NOMO-1 treated with dmso at 0.1 percent for 144 hours (cell line): ENCODE results near the gene TEAD3.
A peak's percentile ranks its signal among the peaks of the same experiment; 100 is the strongest.
"Not testable (repeated sequence)": the region's sequence is repeated elsewhere in the genome, so short reads cannot be mapped to it uniquely, and the experiment has no call there.

ENCODE experiments used
- DNase-seq: peaks from one replicate; lab custom pipeline; 2025; ENCODE audit not compliant: unreplicated experiment; lab: John Stamatoyannopoulos, UW

Gene TEAD3

DNA sequence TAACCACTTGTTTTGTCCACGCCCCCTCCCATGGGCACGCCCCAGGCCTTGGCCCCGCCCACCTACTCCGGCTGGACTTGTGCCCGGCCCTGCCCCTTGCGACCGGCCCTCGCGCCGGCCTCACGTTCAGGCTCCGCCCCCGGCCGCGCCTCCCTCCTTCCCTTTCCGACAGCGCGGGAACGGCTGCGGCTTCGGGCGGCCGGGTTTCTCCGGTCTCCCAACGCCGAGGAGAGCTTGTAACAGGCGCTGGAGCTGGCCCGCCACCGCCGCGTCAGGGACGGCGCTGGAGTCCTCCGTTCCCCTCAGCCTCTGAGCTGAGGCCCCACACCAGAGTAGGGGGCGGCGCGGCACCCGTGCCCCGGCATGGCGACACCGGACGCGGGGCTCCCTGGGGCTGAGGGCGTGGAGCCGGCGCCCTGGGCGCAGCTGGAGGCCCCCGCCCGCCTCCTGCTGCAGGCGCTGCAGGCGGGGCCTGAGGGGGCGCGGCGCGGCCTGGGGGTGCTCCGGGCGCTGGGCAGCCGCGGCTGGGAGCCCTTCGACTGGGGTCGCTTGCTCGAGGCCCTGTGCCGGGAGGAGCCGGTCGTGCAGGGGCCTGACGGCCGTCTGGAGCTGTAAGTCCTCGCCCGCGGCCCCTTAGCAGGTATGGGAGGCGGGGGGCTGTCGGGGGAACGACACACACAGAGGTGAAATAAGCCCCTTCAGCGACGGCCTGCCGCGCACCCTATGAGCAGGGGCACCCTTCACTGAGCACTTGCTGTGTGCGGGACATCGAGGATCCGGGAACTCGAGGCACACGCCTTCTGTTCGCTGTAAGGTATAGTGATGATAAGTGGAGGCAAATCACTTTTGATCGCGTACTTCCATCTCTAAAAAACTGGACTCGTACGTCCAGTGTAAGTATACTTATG is 44.4 kb downstream of the TEAD3 start, which contains the start of gene FANCE:
FANCE (plus strand) TSS at position 156 of the 908 bp plus-strand sequence; CDS start at position 364, 208 bp downstream.
- DNase-seq, result peak; percentile 84

DNA sequence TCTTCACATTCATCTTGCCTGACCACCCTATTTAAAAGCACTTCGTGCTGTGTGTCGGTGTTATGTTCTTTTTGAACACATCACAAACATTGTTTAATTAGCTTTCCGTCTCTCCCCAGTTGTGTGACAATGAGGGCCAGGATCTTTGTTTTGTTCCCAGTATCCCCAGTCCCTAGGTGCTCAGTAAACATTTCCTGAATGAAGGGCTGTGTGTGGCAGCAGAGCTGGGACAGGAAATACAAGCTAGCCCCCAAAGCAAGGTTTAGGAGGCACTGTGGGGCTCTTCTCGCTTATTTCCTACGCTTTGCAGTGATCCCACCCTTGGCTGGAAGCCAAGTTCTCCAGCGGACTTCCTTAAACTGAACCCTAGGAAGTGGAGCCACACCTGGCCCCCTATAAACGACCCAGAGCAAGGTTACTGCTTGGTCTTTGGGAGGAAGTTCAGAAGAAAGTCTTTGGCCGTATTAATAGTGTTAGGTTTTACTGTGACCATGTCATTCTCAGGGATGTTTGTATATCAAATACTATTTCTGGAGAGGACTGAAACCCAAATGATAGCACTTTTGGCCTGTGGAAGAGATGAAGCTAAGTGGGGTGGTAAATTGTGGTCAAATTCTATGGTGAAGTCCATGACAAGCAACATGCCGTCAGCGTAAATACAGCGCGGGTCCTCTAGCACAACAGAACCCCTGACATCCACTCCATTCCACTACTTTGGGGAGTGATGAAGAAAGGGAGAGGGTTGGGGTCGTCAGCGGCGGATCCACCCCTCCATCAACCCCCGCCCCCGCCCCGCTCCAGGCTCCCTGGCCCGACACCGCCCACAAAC is 45.3 kb downstream of the TEAD3 start:
- DNase-seq, result no peak

DNA sequence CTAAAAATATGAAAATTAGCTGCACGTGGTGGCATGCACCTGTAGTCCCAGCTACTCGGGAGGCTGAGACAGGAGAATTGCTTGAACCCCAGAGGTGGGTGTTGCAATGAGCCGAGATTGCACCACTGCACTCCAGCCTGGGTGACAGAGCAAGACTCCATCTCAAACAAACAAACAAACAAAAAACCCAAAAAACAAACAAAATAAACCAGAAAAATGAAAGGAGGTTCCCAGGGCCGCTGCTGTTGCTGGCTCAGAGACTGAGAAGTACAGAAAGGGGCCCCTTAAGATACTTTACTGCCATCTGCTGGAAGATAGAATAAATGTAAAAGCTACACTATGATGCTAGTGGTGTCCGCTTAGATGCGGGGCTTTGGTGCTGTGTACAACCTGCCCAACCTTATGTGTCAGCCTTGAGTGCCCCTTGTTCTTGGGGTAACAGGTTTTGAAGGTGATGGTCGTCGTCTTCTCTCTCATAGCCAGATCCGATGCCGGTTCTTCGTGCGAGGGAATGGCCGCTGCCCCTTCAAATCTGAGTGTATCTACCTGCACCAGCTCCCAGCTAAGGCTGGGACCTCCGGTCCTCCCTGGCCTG is 47.5 kb downstream of the TEAD3 start:
- DNase-seq, result peak; percentile 49

DNA sequence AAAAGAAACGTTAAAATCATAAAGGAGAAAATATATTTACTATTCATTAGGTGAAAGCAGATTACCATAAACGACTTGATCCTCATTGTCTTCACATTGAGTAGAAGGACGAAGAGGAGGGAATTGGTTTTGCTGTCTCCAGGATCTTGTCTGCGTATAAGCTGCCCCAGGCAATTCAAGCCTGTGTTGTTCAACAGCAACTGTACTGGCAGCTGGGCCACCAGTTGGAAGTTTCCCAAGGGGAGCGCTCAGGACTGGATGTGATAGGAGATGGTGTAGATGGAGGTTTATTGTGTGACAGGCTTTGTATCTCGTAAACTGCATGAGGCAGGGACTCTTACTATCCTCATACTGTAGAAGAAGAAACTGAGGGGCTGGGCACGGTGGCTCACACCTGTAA is 48.7 kb downstream of the TEAD3 start:
- no peak for DNase-seq

DNA sequence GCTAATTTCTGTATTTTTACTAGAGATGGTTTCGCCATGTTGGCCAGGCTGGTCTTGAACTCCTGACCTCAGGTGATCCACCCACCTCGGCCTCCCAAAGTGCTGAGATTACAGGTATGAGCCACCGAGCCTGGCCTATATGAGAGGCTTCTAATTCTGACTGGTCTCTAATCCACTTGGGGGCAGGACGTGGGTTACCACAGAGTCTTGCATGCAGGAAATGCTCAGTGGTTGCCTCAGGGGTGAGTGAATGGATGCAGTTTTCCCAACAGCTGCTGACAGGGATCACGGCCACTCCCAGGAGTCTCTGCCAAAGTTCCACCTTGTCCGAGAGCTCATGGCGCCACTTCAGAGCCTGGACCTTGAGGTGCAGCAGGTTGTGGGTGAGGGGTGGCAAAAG is 51.2 kb downstream of the TEAD3 start:
- no peak for DNase-seq

DNA sequence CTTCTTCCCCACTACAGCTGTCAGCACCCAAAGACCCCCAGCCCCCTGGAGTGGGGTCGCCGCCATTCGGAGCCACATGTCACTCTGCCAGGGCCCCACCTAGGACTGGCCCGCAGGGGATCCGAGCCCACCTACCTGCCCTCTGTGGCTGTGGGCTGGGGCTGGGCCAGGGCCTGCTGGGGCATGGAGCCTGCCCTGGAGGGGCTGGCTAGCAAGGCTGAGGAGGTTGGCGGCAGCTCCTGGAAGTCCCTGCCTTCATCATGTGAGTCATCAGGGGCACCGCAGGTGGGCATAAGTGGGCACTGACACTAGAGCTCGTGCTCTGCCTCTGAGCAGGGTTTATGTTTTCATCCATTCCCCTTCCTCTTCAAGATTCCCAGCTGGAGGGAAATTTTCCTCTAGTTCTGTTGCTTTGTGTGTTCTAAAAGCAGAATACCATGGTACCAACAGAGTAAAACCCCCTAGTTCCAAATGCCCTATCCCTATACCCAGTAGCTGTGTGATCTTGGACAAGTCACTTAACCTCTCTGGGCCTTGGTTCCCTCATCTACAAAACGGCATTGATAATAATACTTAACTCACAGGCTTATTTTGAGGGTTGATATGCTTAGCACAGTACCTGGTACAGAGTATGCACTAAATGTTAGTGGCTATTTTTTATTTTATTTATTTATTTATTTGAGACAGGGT is 53.4 kb downstream of the TEAD3 start:
- DNase-seq, result no peak

DNA sequence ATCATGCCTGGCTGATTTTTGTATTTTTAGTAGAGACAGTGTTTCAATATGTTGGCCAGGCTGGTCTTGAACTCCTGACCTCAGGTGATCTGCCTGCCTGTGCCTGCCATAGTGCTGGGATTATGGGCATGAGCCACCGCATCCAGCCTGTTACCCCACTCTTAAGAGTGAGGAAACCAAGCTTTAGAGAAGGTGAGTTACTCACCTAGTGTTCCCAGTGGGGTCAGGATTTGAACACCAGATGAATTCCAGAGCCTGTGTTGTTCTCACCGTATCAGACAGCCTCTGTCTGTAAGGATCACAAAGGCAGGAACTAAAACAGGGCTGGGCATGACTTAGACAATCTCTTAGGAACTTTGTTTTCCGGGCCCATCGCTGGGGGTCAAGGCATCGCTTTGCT is 54.2 kb downstream of the TEAD3 start:
- no peak for DNase-seq

DNA sequence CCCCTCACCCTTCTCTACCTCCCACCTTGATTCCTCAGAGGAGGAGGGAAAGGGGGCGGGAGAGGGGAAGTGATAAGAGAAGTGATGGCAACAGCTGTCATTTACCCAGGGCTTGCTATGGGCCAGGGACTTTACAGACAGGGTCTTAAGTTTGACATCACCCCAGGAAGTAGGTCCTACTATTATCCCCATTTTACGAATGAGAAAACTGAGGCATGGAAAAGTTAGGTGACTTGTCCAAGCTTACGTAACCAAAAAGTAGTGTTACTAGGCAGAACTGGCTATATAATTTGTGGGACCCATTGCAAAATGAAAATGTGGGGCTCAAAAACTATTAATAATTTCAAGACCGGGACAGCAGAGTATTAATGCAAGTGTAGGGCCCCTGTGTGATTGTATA is 55.2 kb downstream of the TEAD3 start:
- DNase-seq, result no peak

DNA sequence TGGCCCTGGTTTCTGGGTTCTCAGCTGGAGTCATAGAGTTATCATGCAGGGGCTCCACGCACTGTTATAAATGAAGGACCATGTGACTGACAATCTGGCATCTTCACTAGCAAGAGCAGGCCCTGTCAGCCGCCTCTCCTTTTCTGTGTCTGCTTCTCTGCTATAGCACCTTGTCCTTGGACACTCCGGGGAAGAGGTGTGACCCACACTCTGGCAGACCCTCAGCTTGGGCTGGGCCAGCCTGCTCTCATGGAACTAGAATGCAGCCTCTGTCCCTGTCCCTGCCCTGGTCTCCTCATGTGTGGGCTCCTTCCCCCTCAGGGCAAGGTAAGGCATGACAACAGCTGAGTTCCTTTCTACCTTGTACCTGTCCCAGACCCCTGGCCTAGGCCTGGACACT is 55.7 kb downstream of the TEAD3 start:
- no peak for DNase-seq

DNA sequence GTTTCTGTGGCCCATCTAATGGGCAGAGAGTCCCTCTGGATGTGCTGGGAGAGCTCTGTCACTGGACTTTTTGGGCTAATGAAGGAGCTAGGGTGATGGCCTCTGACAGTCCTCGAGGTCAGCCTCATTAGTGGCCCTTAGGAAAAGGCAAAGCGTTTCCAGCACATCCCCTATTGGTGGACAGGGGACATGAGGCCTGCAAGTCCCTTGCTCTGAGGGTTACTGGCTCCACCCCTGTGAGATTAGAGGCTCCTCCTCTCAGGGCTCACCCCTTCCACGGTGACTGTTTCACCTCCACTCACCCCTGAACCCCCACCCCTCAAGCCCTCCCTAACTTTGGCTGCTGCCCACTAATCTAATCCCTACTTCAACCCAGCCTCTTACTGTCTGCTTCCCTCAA is 57.6 kb downstream of the TEAD3 start:
- DNase-seq, result no peak

DNA sequence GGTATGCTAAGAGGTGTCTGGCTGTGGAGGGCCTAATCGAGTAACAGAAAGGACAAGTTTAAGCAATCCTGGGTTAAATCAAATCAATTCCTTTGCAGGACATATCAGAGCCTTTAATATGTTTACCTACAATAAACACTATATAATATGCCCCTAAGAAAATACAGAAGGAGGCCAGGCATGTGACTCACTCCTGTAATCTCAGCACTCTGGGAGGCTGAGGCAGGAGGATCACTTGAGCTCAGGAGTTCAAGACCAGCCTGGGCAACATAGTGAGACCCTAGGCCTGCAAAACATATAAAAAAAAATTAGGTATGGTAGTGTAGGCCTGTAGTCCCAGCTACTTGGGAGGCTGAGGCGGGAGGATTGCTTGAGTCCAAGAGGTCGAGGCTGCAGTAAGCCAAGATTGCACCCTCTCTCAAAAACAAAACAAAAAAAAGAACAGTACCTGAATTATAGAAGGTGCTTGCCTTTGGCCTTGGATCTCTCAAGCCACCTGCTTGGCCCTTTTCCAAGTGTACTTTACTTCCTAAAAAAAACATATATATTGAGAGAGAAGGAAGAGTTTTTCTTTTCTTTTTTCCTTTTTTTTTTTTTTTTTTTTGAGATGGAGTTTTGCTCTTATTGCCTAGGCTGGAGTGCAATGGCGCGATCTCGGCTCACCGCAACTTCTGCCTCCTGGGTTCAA is 58.4 kb downstream of the TEAD3 start:
- DNase-seq, result not testable (repeated sequence)

DNA sequence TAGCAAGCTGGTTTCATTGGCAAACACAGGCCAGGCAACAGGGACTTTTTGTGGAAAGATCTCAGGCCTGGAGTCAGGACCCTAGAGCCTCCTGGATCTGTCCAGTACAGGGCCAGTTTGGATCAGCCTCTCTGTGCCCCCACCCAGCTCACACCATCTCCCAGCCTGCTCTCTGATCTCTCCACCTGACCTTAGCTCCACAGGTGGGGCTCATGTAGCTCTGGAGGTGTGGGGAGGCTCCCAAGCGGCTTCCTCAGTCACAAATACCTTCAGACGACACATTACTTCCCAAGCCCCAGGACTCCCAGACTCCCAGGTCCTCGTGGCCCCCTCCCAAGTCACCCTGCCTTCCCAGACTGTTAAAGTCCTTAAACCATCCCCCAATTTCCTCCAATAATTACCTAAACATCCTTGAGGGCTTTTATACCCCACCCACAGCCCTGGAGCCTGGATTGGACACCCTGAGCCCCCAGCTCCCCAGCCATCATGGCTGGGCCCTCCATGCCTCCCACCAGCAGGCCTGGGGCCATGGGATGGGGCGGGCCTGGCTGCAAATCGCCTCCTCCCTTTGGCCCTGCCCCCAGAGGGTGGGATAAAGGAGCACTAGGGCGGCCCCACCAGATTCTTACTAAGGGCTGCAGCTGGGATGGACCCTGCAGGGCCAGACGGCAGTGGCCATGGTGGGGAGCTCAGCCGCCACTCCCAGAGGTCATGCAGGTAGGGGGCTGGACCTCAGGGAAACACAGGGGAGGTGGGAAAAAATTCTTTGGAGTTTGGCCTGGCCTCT is 60.6 kb downstream of the TEAD3 start:
- DNase-seq, result no peak

DNA sequence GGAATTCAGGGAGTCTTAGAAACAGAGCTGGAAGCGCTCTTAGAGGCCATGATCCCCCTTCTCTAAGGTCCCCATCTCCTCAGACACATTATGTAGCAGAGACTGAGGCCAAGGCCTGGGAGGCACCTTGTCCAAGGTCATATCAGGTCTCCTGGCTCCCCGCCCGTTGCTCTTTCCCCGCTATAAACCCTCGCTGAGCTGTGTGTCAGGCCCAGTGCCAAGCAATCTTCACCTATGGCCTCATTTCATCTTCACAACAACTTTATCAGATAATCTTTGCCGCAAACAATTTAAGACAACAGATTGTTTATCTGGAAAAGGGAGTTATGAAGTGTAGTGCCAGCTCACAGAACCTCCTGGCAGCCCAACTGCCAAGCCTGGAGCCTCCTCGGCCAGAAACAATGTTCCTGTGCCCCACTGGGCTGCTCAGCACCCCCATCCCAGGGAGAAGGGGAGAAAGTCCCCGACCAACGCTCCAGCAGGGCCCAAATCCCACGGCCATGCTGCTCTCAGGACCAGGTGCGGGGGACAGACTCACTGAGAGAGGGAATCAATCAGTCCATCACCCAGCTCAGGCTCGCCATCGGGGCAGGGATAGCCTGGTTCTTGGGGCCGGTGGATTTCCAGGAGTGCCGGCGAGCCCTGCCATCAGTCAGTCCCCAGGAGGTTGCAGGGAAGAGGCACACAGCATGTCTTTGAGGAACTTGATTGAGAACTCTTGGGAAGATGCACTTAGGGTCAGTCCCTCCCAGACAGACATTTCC is 61.6 kb downstream of the TEAD3 start:
- no peak for DNase-seq

DNA sequence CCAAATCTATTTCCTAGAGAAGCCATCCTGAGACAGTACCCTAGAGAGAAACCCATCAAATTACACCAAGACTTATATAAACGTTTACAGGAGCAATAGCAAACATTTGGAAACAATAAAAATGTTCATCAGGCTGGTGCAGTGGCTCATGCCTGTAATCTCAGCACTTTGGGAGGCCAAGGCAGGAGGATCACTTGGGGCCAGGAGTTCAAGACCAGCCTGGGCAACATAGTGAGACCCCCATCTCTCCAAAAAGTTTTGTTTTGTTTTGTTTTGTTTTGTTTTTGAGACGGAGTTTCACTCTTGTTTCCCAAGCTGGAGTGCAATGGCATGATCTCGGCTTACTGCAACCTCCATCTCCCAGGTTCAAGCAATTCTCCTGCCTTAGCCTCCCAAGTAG is 64.2 kb downstream of the TEAD3 start:
- DNase-seq, result not testable (repeated sequence)

DNA sequence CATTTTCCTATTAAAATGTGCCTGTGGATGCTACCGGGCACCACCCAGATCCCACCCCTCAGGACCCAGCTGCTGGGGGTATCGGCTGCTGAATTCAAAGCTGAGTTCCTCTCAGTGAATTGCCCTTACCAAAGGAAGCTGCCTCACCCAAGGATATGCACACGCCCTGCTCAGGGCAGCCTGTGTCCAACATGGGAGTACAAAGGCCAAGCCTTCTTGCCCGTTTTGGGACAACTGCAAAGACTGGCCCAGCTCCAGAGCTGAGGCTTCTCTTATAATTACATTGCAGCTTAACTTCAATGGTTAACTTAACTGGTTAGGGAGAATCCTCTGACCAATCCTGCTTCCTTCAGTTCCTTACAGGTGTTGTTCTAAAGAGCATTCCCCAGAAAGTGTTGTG is 64.6 kb downstream of the TEAD3 start:
- no peak for DNase-seq

DNA sequence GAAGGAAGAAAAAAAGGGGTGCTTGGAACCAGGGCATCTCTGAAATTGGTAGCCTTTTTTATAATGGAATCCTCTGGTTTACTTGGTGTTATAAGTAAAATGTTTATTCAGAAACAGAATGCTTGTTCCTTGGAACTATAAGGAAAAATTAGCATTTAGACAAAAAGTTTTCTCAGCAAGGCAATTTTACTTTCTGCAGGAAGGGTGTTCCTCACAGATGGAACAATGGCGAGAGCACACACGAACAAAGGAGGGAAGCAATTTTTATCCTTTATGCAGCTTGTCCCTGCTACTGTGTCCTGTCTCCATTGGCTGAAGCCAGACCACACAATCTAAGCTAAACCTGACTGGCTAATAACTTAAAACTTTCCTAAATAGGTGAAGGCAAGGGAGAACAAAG is 67.4 kb downstream of the TEAD3 start:
- no peak for DNase-seq

DNA sequence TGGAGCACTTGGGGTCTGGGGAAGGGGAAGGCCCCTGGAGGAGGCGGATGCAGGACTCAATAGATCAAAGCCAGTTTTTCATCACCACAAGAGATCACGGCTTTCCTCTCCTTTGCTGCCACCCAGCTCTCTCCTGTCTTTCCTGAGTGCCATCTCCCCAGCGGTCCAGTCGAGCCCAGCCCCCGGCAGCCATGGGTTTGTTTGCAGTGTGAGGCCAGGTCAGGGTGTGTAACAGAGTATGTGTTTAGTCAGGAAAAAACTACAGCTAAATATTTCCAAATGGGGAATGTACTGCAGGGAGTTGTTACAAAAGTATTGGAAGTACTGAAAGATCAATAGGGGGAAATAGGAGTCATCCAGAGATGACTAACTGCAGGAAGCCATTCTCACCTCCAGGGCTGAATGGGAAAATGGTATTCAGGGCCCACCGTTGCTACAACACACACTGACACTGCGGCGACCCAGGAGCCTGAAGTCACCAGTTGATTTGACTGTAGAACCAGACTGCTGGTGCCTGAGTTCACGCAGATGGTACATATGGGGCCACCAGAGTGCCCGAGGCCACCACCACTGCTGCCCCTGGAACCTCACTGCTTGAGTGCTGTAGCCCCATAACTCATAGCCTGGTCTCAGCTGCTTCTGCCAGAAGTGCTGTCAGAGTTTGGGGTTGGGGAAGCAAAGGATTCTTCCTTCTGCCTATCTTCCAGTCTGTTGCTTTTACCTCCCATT is 68.3 kb downstream of the TEAD3 start:
- no peak for DNase-seq

DNA sequence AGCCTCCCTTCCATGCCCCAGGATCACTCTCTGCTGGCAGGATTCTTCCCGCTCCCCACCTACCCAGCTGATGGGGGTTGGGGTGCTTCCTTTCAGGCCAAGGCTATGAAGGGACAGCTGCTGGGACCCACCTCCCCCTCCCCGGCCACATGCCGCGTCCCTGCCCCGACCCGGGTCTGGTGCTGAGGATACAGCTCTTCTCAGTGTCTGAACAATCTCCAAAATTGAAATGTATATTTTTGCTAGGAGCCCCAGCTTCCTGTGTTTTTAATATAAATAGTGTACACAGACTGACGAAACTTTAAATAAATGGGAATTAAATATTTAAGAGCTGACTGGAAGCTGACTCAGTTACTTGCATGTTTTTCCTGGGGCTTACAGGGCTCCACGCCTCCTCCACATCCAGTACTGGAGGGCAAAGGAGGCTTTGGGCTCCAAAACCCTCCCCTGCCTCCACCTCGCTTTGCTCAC is 69.0 kb downstream of the TEAD3 start:
- DNase-seq, result no peak
